CD4-positive, CD25-positive, alpha-beta regulatory T cell (primary cell): Measurements from ENCODE around the gene RAD51B. TPM values are rescaled to one million over a fixed set of nuclear protein-coding genes. Genes with fewer than 3 reads are reported as not detected.

ENCODE experiments used
- ATAC-seq, 2 donors: fragments of 150-1000 bp; cut with Tn5 transposase; one replicate each; pipeline ENCODE4 v1.10.0; 2021; ENCODE audit warnings: low read depth in 2 of 2, moderate number of reproducible peaks in 2 of 2, moderate library complexity in 1 of 2
- DNase-seq, 3 donors: peaks; one replicate each; pipeline versions ENCODE4 v3.0.0 to v3.0.0-alpha.2; 2012 to 2022; ENCODE audit warnings: mixed read lengths in 1 of 3
- H3K27ac ChIP-seq: one replicate; pipeline ENCODE4 v1.7.0; 2013; ENCODE audit warnings: mild to moderate bottlenecking, low read length; ENCODE audit not compliant: insufficient read depth, poor library complexity, severe bottlenecking
- H3K27me3 ChIP-seq: one replicate; pipeline ENCODE4 v1.7.0; 2013; ENCODE audit warnings: low read length; ENCODE audit not compliant: control insufficient read depth, insufficient read depth
- H3K36me3 ChIP-seq: one replicate; pipeline ENCODE4 v1.7.0; 2013; ENCODE audit warnings: mild to moderate bottlenecking, low read length, moderate library complexity; ENCODE audit not compliant: control insufficient read depth, insufficient read depth
- H3K4me1 ChIP-seq: 2 replicates; pipeline ENCODE4 v1.7.0; 2013; ENCODE audit warnings: mild to moderate bottlenecking, low read length; ENCODE audit not compliant: insufficient read depth, control insufficient read depth, poor library complexity, severe bottlenecking
- H3K4me3 ChIP-seq: one replicate; pipeline ENCODE4 v1.7.0; 2013; ENCODE audit warnings: low read depth, mild to moderate bottlenecking, low read length, moderate library complexity
- H3K9me3 ChIP-seq, 2 experiments: 1 replicate in 1 of 2; 2 replicates in 1 of 2; pipeline ENCODE4 v1.7.0; 2013; ENCODE audit warnings: low read length in 2 of 2, mild to moderate bottlenecking in 1 of 2, moderate library complexity in 1 of 2; ENCODE audit not compliant: control insufficient read depth in 2 of 2
- H3K27ac Mint-ChIP-seq, 3 donors: one replicate each; pipeline ENCODE4 v1.8.0; 2020 to 2022; ENCODE audit warnings: mild to moderate bottlenecking in 3 of 3, mixed read lengths in 3 of 3, moderate library complexity in 2 of 3
- H3K27me3 Mint-ChIP-seq: one replicate; pipeline ENCODE4 v1.8.0; 2022; ENCODE audit warnings: mild to moderate bottlenecking, mixed read lengths
- H3K36me3 Mint-ChIP-seq: one replicate; pipeline ENCODE4 v1.8.0; 2020; ENCODE audit warnings: mixed read lengths
- H3K4me1 Mint-ChIP-seq, 4 donors: one replicate each; pipeline ENCODE4 v1.8.0; 2020 to 2022; ENCODE audit warnings: mixed read lengths in 4 of 4, mild to moderate bottlenecking in 1 of 4
- H3K4me3 Mint-ChIP-seq, 4 donors: one replicate each; pipeline ENCODE4 v1.8.0; 2020 to 2022; ENCODE audit warnings: mild to moderate bottlenecking in 4 of 4, mixed read lengths in 4 of 4, moderate library complexity in 3 of 4
- H3K9me3 Mint-ChIP-seq, 7 donors: one replicate each; pipeline ENCODE4 v1.8.0; 2020 to 2022; ENCODE audit warnings: mixed read lengths in 7 of 7, mild to moderate bottlenecking in 3 of 7, moderate library complexity in 2 of 7
- polyA plus RNA-seq, 4 donors: library from polyadenylated mRNA; unstranded; fragments of 300-500 nt; fragmentation: Illumina TruSeq; gene quantifications; one replicate each; pipeline ENCODE4 v1.2.3, GENCODE V29; 2021
- total RNA-seq: library from RNA; stranded (reverse); gene quantifications from one replicate; pipeline ENCODE4 v1.2.3, GENCODE V29; 2022

Gene RAD51B
- total and polyA plus RNA-seq, 5 donors from 2014 or later = 19.1 to 40.2 (median 28.1) TPM

GRCh38 chr14:68263563-68264259 is 444.1 kb downstream of the RAD51B start:
- peaks cover 36 to 67% (median 54%) of the 10 kb centered on the region in 4 donors for H3K4me1 Mint-ChIP-seq
- Histone ChIP-seq H3K4me3 (no peak overlapping the region), H3K36me3 (no peaks in the 10 kb centered on the region), H3K4me1 (peaks cover 35% of the 10 kb centered on the region), H3K27ac (no peak overlapping the region), H3K9me3 (no peaks in the 10 kb centered on the region), H3K27me3 (no peaks in the 10 kb centered on the region)
- peak overlapping the region in 1 of 4 donors; percentile 0 for H3K4me3 Mint-ChIP-seq
- H3K27me3 Mint-ChIP-seq = no peaks in the 10 kb centered on the region
- DNase-seq (no peak), ATAC-seq (no peak)
- no peaks in the 10 kb centered on the region for H3K36me3 Mint-ChIP-seq
- H3K9me3 Mint-ChIP-seq = no peaks in the 10 kb centered on the region
- peak overlapping the region in 1 of 3 donors; percentile 38 for H3K27ac Mint-ChIP-seq

GRCh38 chr14:68264260-68264569 is 444.6 kb downstream of the RAD51B start:
- H3K36me3 ChIP-seq = no peaks in the 10 kb centered on the region
- ATAC-seq = no peak
- Mint-ChIP-seq H3K4me3 (peak overlapping the region in 1 of 4 donors; percentile 0), H3K4me1 (peaks cover 40 to 68% (median 57%) of the 10 kb centered on the region in 4 donors), H3K27me3 (no peaks in the 10 kb centered on the region), H3K27ac (peak overlapping the region in 1 of 3 donors; percentile 38), H3K9me3 (no peaks in the 10 kb centered on the region), H3K36me3 (no peaks in the 10 kb centered on the region)
- DNase-seq = no peak
- no peaks in the 10 kb centered on the region for H3K27me3 ChIP-seq
- no peak overlapping the region for H3K4me3 ChIP-seq
- peaks cover 36% of the 10 kb centered on the region for H3K4me1 ChIP-seq
- H3K27ac ChIP-seq = no peak overlapping the region
- no peaks in the 10 kb centered on the region for H3K9me3 ChIP-seq

GRCh38 chr14:68266998-68267397 is 447.4 kb downstream of the RAD51B start:
- H3K4me3 ChIP-seq = peak overlapping the region; percentile 20
- H3K4me1 ChIP-seq = peaks cover 24% of the 10 kb centered on the region
- H3K9me3 Mint-ChIP-seq = no peaks in the 10 kb centered on the region
- no peaks in the 10 kb centered on the region for H3K9me3 ChIP-seq
- no peaks in the 10 kb centered on the region for H3K36me3 ChIP-seq
- H3K27ac Mint-ChIP-seq = peak overlapping the region; percentile 26 to 68 (median 46)
- H3K27ac ChIP-seq = no peak overlapping the region
- ATAC-seq = no peak
- H3K36me3 Mint-ChIP-seq = no peaks in the 10 kb centered on the region
- DNase-seq = no peak
- no peaks in the 10 kb centered on the region for H3K27me3 Mint-ChIP-seq
- no peaks in the 10 kb centered on the region for H3K27me3 ChIP-seq
- peak overlapping the region in 2 of 4 donors; percentile 24 to 35 for H3K4me3 Mint-ChIP-seq
- H3K4me1 Mint-ChIP-seq = peaks cover 34 to 59% (median 48%) of the 10 kb centered on the region in 4 donors

- DNase-seq = peak in 1 of 3 donors; percentile 57
- peaks cover 30 to 57% (median 44%) of the 10 kb centered on the region in 4 donors for H3K4me1 Mint-ChIP-seq
Measured at GRCh38 chr14:68268197-68268596, 448.6 kb downstream of the RAD51B start.

GRCh38 chr14:68268719-68269118 is 449.1 kb downstream of the RAD51B start:
- no peaks in the 10 kb centered on the region for H3K9me3 Mint-ChIP-seq
- Histone ChIP-seq H3K4me1 (peaks cover 28% of the 10 kb centered on the region), H3K27ac (no peak overlapping the region), H3K27me3 (no peaks in the 10 kb centered on the region), H3K4me3 (no peak overlapping the region), H3K36me3 (no peaks in the 10 kb centered on the region), H3K9me3 (no peaks in the 10 kb centered on the region)
- H3K4me1 Mint-ChIP-seq = peaks cover 30 to 56% (median 44%) of the 10 kb centered on the region in 4 donors
- ATAC-seq = no peak
- H3K36me3 Mint-ChIP-seq = no peaks in the 10 kb centered on the region
- peak overlapping the region in 3 of 4 donors; percentile 29 to 48 (median 42) for H3K4me3 Mint-ChIP-seq
- no peaks in the 10 kb centered on the region for H3K27me3 Mint-ChIP-seq
- H3K27ac Mint-ChIP-seq = peak overlapping the region; percentile 85 to 97 (median 88)
- no peak for DNase-seq

More at GRCh38 chr14:68268197-68268596, 448.6 kb downstream of the RAD51B start:
- no peaks in the 10 kb centered on the region for H3K9me3 ChIP-seq
- H3K27ac ChIP-seq = peak overlapping the region; percentile 43
- H3K36me3 ChIP-seq = no peaks in the 10 kb centered on the region
- peak overlapping the region; percentile 39 for H3K4me3 ChIP-seq
- peak overlapping the region in 3 of 4 donors; percentile 5 to 35 (median 21) for H3K4me3 Mint-ChIP-seq
- no peaks in the 10 kb centered on the region for H3K27me3 ChIP-seq
- ATAC-seq = peak; percentile 43 to 55
- no peaks in the 10 kb centered on the region for H3K27me3 Mint-ChIP-seq
- H3K27ac Mint-ChIP-seq = peak overlapping the region; percentile 85 to 97 (median 88)
- H3K36me3 Mint-ChIP-seq = no peaks in the 10 kb centered on the region
- no peaks in the 10 kb centered on the region for H3K9me3 Mint-ChIP-seq
- H3K4me1 ChIP-seq = peaks cover 28% of the 10 kb centered on the region

GRCh38 chr14:68269136-68269927 is 449.8 kb downstream of the RAD51B start:
- no peak for DNase-seq
- no peak overlapping the region for H3K4me3 ChIP-seq
- Mint-ChIP-seq H3K4me1 (peaks cover 35 to 59% (median 48%) of the 10 kb centered on the region in 4 donors), H3K27ac (peak overlapping the region; percentile 85 to 97 (median 88)), H3K27me3 (no peaks in the 10 kb centered on the region), H3K36me3 (no peaks in the 10 kb centered on the region), H3K9me3 (no peaks in the 10 kb centered on the region), H3K4me3 (peak overlapping the region in 2 of 4 donors; percentile 42 to 48)
- H3K27me3 ChIP-seq = no peaks in the 10 kb centered on the region
- H3K36me3 ChIP-seq = no peaks in the 10 kb centered on the region
- no peak overlapping the region for H3K27ac ChIP-seq
- ATAC-seq = no peak
- H3K9me3 ChIP-seq = no peaks in the 10 kb centered on the region
- peaks cover 28% of the 10 kb centered on the region for H3K4me1 ChIP-seq

GRCh38 chr14:68270342-68270741 is 450.8 kb downstream of the RAD51B start:
- Mint-ChIP-seq H3K4me3 (no peak overlapping the region), H3K27me3 (no peaks in the 10 kb centered on the region), H3K4me1 (peaks cover 42 to 67% (median 56%) of the 10 kb centered on the region in 4 donors), H3K27ac (peak overlapping the region in 1 of 3 donors; percentile 88), H3K36me3 (no peaks in the 10 kb centered on the region), H3K9me3 (no peaks in the 10 kb centered on the region)
- ATAC-seq = no peak
- Histone ChIP-seq H3K27ac (no peak overlapping the region), H3K9me3 (no peaks in the 10 kb centered on the region), H3K36me3 (no peaks in the 10 kb centered on the region), H3K4me3 (no peak overlapping the region), H3K4me1 (peaks cover 36% of the 10 kb centered on the region), H3K27me3 (no peaks in the 10 kb centered on the region)
- DNase-seq = no peak
